ENCODE measurements around the gene TTC34. TPM values are rescaled to one million over a fixed set of nuclear protein-coding genes. Genes with fewer than 3 reads are reported as not detected.

TTC34 gene
- total RNA-seq, 4 donors from 2014 or later = 0.14 to 6.0 (median 0.75) TPM

DNA sequence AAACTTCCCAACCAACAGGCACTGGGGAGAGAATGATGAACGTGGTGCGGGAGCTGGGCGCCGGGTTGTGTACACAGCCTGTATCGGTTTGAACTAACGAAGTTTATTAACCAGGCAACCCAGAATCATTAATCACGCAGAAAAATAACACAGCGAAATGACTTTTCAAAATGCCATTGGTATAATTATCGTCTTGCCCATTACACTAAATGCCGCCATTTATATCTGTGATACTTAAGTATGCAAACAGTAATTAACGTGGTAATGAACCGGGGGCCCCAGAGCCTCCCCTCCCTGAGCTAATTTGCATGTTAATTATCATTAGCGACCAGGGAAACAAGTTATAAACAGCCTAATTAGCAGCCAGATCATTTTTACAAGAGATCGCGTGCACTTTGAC is 5.1 kb upstream of the TTC34 start:
- peaks cover 48% of the 10 kb centered on the region for H3K27me3 ChIP-seq
- intact Hi-C loops (cut with DNase I; ENCODE audit: low total_unique reads) = no loop called here
- no peak for TF ChIP-seq EP300 (IDR thresholded peaks at IDR 0.05; ENCODE audit: low read depth)
- no peak overlapping the region for H3K4me3 ChIP-seq
- no peak overlapping the region for H3K27ac ChIP-seq
- H3K9me3 ChIP-seq = no peaks in the 10 kb centered on the region
- no peaks in the 10 kb centered on the region for H3K4me1 ChIP-seq
- DNase-seq = no peak
- in situ Hi-C loops (cut with MboI; ENCODE audit: low pct_ligation_motif_present in 1 of 4, low pct_unique_long_range_greater_than_20kb in 1 of 4, low sequenced_read_pairs in 3 of 4) = no loop called here
- whole genome bisulfite sequencing, 2 donors (ENCODE audit: low coverage in 1 of 2) = 43 to 53% methylated on average over 7 to 15 of the region's 15 CpGs
- no peaks in the 10 kb centered on the region for H3K36me3 ChIP-seq

DNA sequence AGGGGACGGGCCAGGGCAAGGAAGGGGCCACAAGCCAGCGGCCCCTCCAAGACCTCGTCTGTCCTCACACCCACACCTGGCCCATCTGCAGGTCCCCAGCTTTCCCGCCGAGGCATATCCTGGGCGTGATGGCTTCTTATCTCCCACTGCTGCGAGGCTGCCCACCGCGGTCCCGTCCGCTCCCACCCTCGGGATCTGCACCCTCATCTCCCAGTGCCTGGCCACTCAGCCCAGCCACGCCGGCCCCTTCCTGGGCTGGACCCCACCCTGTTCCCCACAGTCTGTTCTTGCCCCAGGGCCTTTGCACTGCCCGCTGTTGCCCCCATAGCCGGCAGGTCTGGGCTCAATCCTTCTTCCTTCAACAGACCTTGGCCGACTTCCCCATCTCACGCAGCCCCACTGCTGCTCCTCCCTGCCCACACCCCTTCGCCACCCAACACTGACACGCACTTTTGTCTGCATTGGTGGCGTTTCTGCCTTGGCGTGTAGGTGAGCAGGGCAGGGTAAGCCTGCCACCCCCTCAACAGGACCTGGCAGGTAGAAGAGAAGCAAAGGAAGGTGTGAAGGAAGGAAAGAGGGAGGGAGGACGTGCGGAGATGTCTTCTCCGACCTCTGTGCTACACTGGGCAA is 4.4 kb upstream of the TTC34 start:
- DNase-seq = no peak
- TF ChIP-seq EP300 (IDR thresholded peaks at IDR 0.05; ENCODE audit: low read depth) (no peak), POLR2AphosphoS5 (IDR thresholded peaks at IDR 0.05) (no peak), POLR2A (IDR thresholded peaks at IDR 0.05) (no peak)
- TF ChIP-seq, protein P1, sequence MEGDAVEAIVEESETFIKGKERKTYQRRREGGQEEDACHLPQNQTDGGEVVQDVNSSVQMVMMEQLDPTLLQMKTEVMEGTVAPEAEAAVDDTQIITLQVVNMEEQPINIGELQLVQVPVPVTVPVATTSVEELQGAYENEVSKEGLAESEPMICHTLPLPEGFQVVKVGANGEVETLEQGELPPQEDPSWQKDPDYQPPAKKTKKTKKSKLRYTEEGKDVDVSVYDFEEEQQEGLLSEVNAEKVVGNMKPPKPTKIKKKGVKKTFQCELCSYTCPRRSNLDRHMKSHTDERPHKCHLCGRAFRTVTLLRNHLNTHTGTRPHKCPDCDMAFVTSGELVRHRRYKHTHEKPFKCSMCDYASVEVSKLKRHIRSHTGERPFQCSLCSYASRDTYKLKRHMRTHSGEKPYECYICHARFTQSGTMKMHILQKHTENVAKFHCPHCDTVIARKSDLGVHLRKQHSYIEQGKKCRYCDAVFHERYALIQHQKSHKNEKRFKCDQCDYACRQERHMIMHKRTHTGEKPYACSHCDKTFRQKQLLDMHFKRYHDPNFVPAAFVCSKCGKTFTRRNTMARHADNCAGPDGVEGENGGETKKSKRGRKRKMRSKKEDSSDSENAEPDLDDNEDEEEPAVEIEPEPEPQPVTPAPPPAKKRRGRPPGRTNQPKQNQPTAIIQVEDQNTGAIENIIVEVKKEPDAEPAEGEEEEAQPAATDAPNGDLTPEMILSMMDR (IDR thresholded peaks at IDR 0.05) = no peak
- 48 to 65% methylated on average over 7 to 25 of the region's 25 CpGs for WGBS, 2 donors (ENCODE audit: low coverage in 1 of 2)
- Histone ChIP-seq H3K4me3 (no peak overlapping the region), H3K9me3 (no peaks in the 10 kb centered on the region), H3K27ac (no peak overlapping the region), H3K4me1 (no peaks in the 10 kb centered on the region), H3K27me3 (peaks cover 50% of the 10 kb centered on the region), H3K36me3 (no peaks in the 10 kb centered on the region)
- intact Hi-C loops (cut with DNase I; ENCODE audit: low total_unique reads) = no loop called here
- in situ Hi-C loops (cut with MboI; ENCODE audit: low pct_ligation_motif_present in 1 of 4, low pct_unique_long_range_greater_than_20kb in 1 of 4, low sequenced_read_pairs in 3 of 4) = no loop called here

DNA sequence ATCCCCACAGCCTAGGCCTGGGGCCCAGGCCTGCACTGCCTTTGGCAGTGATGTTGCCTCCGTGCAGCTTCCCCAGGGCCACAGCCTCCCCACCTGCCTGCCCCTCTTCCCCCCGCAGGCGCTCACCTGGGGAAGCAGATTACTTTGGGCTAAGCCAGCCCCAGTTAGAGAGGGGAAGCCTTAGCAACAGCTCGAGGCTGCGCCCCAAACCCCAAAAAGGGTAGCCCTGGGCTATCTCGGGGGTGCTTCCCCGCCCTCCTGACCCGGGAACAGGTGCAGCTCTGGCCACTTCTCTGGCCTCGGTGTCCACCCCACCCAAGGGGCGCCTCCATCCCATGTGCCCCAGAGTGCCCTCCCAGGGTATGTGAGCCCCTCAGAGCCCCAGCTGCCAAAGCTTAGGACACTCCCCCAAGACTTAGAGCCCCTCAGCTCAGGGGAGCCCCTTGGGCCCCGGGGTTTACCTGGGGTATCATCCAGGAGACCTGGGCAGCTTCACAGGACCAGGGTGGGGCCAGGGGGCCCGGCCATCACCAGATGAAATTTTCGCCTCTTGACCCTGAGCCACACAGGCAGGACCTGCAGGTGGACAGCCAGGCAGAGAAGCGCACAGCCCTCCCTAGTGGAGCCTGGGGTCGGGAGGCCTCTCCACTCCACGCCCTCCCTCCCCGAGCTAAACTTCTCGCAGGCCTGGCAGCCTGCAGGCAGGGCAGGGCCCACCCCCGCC is 3.3 kb upstream of the TTC34 start:
- H3K27me3 ChIP-seq = peaks cover 50% of the 10 kb centered on the region
- 60% methylated on average over 16 of the region's 19 CpGs; no CpG with 5 or more reads in 1 of the 2 donors for WGBS, 2 donors (ENCODE audit: low coverage in 1 of 2)
- intact Hi-C loops (cut with DNase I; ENCODE audit: low total_unique reads) (no loop called here), in situ Hi-C loops (cut with MboI; ENCODE audit: low pct_ligation_motif_present in 1 of 4, low pct_unique_long_range_greater_than_20kb in 1 of 4, low sequenced_read_pairs in 3 of 4) (no loop called here)
- TF ChIP-seq POLR2AphosphoS5 (IDR thresholded peaks at IDR 0.05) (no peak), EP300 (IDR thresholded peaks at IDR 0.05; ENCODE audit: low read depth) (no peak), POLR2A (IDR thresholded peaks at IDR 0.05) (no peak)
- TF ChIP-seq, protein P1 (IDR thresholded peaks at IDR 0.05) = no peak
- no peaks in the 10 kb centered on the region for H3K36me3 ChIP-seq
- no peak overlapping the region for H3K4me3 ChIP-seq
- no peaks in the 10 kb centered on the region for H3K4me1 ChIP-seq
- H3K9me3 ChIP-seq = no peaks in the 10 kb centered on the region
- DNase-seq = no peak
- H3K27ac ChIP-seq = no peak overlapping the region

DNA sequence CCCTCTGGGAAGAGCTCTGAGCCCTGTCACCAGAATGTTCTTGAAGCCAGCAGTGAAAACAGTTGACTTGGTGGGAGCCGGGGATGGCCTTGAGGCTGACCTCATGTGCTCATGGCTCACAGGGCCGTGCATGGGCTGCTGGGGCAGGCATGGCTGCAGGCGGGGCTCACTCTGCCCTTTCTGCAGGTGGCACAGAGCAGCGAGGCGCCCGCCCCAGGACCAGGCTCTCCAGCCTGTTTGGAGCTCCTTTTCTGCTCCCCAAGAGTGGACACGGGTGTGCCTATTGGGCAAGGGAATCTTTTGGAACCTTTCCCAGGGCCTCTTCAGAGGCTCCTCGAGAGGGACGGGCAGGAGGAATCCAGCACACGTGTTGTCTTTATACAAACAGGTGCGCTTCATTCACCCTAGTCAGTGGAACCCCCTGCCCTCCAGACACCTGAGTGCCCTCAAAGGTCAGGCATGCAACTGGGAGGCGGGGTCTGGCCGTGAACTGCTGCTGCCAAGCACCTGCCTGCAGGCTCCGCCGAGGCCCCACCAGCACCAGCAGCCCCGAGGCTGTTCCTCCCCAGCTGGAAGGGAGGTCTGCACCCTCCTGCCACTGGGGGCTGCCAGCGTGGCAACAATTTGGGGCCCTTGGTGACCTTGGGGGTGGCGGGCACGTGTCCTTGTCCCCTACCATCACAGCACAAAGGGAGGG is 2.6 kb upstream of the TTC34 start:
- in situ Hi-C loops (cut with MboI; ENCODE audit: low pct_ligation_motif_present in 1 of 4, low pct_unique_long_range_greater_than_20kb in 1 of 4, low sequenced_read_pairs in 3 of 4) = no loop called here
- Histone ChIP-seq H3K36me3 (no peaks in the 10 kb centered on the region), H3K4me3 (no peak overlapping the region), H3K4me1 (no peaks in the 10 kb centered on the region), H3K27me3 (peaks cover 57% of the 10 kb centered on the region), H3K27ac (no peak overlapping the region), H3K9me3 (no peaks in the 10 kb centered on the region)
- DNase-seq = no peak
- intact Hi-C loops (cut with DNase I; ENCODE audit: low total_unique reads) = no loop called here
- TF ChIP-seq, protein P1 (IDR thresholded peaks at IDR 0.05) = no peak
- TF ChIP-seq EP300 (IDR thresholded peaks at IDR 0.05; ENCODE audit: low read depth) = no peak
- 44% methylated on average over 18 of the region's 19 CpGs; no CpG with 5 or more reads in 1 of the 2 donors for WGBS, 2 donors (ENCODE audit: low coverage in 1 of 2)
